ENCODE data around the gene NBEA.
"Not testable (repeated sequence)": the region's sequence is repeated elsewhere in the genome, so short reads cannot be mapped to it uniquely, and the experiment has no call there.

Gene NBEA

GRCh38 chr13:34964558-34964957 is 22.5 kb downstream of the NBEA start:
- no peak for ATAC-seq

GRCh38 chr13:34967851-34968562 is 25.9 kb downstream of the NBEA start:
- ATAC-seq: no peak

DNA sequence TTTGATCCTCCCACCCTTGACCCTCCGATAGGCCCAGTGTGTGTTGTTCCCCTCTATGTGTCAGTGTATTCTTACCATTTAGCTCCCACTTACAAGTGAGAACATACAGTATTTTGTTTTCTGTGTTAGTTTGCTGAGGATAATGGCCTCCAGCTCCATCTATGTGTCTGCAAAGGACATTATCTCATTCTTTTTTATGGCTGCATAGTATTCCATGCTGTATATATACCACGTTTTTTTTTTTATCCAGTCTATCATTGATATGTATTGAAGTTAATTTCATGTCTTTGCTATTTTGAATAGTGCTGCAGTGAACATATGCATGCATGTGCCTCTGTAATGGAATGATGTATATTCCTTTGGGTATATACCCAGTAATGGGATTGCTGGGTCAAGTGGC is 27.5 kb downstream of the NBEA start:
- ATAC-seq: not testable (repeated sequence)

- no peak for ATAC-seq
These were observed 28.9 kb downstream of the NBEA start for GRCh38 chr13:34970961-34971360.

GRCh38 chr13:34971473-34971872 is 29.4 kb downstream of the NBEA start:
- ATAC-seq: no peak

- ATAC-seq: not testable (repeated sequence)
These were observed 43.1 kb downstream of the NBEA start for GRCh38 chr13:34985199-34985598.

DNA sequence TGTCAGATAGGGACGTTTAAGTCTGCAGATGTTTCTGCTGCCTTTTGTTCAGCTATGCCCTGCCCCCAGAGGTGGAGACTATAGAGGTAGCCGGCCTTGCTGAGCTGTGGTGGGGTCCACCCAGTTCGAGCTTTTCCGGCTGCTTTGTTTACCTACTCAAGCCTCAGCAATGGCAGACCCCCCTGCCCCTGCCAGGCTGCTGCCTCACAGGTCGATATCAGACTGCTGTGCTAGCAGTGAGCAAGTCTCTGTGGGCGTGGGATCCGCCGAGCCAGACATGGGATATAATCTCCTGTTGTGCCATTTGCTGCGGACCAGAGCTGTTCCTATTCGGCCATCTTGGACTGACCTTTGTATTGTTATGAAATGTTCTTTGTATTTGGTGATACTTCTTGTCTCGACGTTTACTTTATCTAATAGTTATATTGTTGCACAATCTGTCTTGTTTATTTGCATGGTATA is 46.3 kb downstream of the NBEA start:
- ATAC-seq: no peak

GRCh38 chr13:34990399-34991214 is 48.5 kb downstream of the NBEA start:
- ATAC-seq: no peak

GRCh38 chr13:34993470-34993869 is 51.4 kb downstream of the NBEA start:
- ATAC-seq: no peak

DNA sequence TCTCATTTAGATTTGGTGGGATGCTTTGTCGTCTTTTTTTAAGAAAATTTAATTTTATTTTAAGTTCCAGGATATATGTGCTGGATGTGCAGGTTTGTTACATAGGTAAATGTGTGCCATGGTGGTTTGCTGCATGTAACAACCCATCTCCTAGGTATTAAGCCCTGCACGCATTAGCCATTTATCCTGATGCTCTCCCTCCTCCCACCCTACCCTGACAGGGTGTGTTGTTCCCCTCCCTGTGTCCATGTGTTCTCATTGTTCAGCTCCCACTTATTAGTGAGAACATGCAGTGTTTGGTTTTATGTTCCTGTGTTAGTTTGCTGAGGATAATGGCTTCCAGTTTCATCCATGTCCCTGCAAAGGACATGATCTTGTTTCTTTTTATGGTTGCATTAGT is 61.7 kb downstream of the NBEA start:
- not testable (repeated sequence) for ATAC-seq

DNA sequence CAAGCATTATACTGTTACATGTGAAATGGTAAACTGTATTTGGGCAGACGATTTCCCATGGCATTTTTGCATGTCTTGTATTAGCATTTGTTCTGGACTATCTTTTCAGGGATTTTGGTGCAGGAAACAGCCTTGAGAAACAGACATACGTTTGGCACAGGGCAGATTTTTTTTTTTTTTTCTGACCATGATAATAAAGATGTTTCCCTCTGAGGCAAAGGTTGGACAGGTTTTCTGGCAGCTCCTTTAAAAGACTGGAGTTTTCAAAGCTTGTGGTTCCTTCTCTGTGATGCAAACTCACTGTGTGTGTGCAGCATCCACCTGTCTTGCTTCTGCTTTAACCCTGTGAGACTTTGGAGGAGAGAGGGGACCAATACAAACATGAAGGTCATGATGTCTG is 63.0 kb downstream of the NBEA start:
- ATAC-seq: no peak

DNA sequence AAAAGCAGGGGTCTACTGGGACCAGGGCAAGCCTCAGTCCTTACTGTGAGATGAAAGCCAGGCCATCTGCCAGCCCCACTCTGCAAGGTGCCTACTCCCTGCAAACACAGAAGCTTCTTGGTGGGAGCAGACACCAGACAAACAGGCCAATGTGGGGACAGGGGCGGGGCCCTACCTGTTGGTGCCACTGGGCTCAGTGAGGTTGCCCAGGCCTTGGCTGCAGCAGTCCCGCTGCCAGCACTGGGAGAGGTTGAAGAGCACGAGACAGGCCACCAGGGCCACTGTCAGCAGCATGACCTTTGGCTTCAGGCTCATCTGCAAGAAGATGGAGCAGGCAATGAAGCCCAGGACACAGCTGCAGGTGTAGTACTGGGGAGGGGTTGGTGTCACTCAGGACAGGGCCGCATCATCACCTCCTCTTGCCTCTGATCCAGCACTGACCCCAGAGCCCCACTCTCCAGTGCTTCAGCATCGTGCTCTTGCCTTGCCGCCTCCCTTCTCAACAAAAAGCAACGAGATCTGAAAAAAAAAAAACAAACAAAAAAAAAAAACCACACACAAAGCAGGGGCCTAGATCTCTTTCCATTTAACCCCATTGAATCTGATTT is 72.6 kb downstream of the NBEA start:
- no peak for ATAC-seq

DNA sequence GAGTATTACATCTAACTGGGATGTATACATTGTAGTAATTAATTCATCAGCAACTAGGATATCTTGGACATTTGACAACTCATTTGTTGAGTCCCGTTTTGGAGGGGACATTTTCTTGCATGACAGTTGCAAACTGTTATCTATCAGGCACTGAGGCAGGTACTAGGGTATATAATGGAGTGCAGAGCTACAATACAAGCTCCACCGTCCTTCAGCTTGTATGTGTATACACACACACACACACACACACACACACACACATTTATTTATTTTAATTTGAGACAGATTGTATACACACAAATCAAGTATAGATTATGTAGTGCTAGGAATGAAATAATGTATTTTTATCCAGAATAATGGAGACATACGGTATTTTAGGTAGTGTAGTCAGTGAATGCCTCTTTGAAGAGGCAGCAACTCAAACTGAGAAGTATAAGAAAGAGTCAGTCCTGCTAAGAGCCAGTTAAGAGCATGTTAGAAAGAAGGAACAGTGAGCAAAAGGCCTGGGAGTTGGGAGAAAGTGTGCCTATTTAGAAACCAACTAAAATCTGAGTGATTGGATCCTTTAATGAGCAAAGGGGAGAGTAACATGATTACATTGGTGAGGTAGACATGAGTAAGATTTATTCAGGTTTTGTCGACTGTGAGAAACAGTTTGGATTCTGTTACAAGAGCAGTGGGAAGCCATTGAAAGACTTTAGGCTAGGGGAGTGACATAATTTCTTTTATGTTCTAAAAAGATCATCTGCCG is 74.5 kb downstream of the NBEA start:
- ATAC-seq: no peak

DNA sequence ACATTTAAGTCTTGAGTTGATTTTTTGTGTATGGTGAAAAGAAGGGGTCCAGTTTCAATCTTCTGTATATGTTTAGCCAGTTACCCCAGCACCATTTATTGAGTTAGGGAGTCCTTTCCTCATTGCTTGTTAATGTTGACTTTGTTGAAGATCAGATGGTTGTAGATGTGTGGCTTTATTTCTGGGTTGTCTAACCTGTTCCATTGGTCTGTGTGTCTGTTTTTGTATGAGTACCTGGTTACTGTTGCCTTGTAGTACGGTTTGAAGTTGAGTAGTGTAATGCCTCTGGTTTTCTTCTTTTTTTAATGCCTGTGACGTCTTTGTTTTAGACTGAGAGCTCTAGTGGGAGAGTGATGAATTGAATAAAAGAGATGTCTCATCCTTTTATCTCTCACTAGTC is 83.2 kb downstream of the NBEA start:
- no peak for ATAC-seq

DNA sequence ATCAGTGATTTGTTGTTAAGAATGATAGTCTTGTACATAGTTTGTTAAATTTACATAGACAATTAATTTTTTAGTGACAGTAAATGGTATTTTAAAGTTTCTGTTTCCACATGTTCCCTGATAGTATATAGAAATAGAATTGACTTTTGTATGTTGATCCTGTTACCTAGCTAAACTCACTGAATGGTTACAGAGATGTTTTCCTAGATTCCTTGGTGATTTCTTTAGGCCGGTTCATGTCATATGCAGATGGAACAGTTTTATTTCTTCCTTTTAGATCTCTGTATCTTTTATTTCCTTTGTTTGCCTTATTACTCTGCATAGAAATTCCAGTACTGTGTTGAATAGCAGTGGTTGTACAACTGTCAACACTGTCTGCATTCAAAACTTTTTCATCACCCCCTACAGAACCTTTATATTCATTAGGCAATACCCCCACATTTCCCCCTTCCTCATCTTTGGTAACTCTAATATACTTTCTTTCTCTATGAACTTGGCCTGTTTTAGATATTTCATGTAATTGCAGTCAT is 86.3 kb downstream of the NBEA start:
- no peak for ATAC-seq

- no peak for ATAC-seq
These were observed 96.9 kb downstream of the NBEA start for GRCh38 chr13:35039012-35039411.

DNA sequence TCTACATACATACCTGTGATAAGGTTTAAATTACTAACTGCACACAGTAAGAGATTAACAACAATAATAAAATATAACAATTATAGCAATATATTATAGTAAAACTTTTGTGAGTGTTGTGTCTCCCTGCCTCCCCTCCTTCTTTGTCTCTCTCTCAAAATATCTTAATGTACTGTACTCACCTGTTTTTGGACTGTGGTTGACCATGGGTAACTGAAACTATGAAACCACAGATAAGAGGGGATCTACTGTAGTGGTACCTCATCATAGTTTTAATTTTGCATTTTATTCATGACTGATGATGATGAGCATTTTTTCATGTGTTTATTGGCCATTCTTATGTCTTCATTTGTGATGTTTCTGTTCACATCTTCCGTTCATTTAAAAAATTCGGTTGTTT is 104.5 kb downstream of the NBEA start:
- no peak for ATAC-seq

GRCh38 chr13:35055705-35056104 is 113.6 kb downstream of the NBEA start:
- no peak for ATAC-seq

DNA sequence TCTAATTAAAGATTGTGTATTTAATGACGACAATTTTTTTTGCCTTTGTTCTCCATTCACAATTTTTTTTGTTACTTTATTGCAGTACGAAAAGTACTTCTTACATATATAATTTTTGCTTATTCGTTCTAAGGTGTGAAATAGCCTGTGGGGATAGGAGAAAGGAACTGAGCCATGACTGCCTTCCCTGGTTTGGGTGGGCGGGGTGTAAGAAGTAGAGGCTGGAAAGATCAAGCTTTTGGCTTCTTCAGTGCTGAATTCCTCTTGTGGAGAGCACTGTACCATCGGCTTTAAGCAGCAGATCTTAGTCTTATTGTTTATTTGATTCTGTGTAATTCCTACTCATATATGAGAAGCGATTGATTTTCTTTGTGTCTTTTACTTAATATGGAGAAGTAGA is 115.8 kb downstream of the NBEA start:
- ATAC-seq: no peak

- ATAC-seq: not testable (repeated sequence)
These were observed 116.5 kb downstream of the NBEA start for GRCh38 chr13:35058585-35058984.

GRCh38 chr13:35086667-35087066 is 144.6 kb downstream of the NBEA start:
- no peak for ATAC-seq

GRCh38 chr13:35092251-35092650 is 150.2 kb downstream of the NBEA start:
- no peak for ATAC-seq

DNA sequence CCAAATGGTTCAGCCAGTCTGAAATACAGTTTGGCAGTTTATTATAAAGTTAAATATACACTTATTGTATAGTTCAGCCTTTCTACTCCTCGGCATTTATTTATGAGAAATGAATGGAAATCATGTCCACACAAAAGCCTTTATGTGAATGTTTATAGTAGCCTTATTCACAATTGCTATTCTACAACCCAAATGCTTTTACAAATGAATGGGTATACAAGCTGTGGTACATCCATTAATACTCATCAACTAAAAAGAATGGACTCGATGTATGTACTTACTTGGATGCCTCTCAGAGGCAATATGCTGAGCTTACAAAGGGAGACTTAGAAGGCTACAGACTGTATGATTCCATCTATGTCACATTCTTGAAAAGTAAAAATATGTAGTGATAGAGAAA is 150.7 kb downstream of the NBEA start:
- ATAC-seq: no peak

Data from activated CD4-positive, CD25-positive, alpha-beta regulatory T cell treated with anti-CD3 and anti-CD28 coated beads, Interleukin-2, amount 50 U/mL, for 24 hours (primary cell).